ENCODE measurements around the gene OLFML2B. TPM values are rescaled to one million over a fixed set of nuclear protein-coding genes. Genes with fewer than 3 reads are reported as not detected.

Gene OLFML2B
- total and polyA plus RNA-seq, 2 of the 4 experiments (the other 2 are of a cell fraction): 0.36 to 0.74 TPM

DNA sequence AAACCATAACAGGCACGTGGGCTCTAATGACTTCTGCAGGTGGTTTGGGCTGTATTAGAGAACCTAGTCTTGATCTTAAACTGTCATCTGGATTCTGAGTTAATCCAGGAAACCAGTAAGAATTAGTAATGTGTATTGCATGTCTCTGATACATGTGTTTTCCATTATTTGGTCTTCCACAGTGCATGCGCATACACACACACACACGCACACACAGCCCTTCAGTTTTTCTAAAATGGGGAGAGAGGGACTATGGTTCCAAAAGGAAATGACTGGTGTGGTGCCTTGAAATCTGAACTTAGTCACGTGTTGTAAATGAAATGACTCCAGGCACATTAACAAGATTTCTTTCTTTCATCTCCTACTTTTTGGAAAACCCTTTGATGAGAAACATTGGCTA is 67.6 kb downstream of the OLFML2B start:
- ChIA-PET POLR2A (ENCODE audit: unreplicated experiment) (no interaction called here), CTCF (interaction anchor here (1.1 kb wide), 1 partner anchor 163 kb away, joined by 3 read pairs; no protein-coding TSS in a partner anchor)
- H3K9ac ChIP-seq (ENCODE audit: low read depth, low read length): no peak overlapping the region
- no peak overlapping the region for H2BK20ac ChIP-seq (ENCODE audit: low read depth, low read length)
- H4K20me1 ChIP-seq (ENCODE audit: insufficient read depth, low read length): no peaks in the 10 kb centered on the region
- no peak overlapping the region for H3K23ac ChIP-seq (ENCODE audit: low read depth, low read length)
- H2AK5ac ChIP-seq (ENCODE audit: low read depth, low read length): no peak overlapping the region
- H4K5ac ChIP-seq (ENCODE audit: low read depth, low read length): no peak overlapping the region
- intact Hi-C loops (cut with micrococcal nuclease) (no loop called here), dilution Hi-C loops (cut with HindIII; ENCODE audit: low sequenced_read_pairs, unreplicated experiment) (no loop called here), in situ Hi-C loops (cut with MboI; ENCODE audit: low sequenced_read_pairs) (no loop called here)
- H2AK9ac ChIP-seq (replicated peaks; ENCODE audit: low read depth, low read length, poor library complexity): no peak overlapping the region
- H3K18ac ChIP-seq (ENCODE audit: low read depth, low read length): no peak overlapping the region
- ATAC-seq (ENCODE audit: low read depth) (no peak), DNase-seq (peak; percentile 79)
- H3K4me3 ChIP-seq (ENCODE audit: insufficient read depth, low read depth, low read length): no peak overlapping the region
- 0 out of 4 replicates have a peak, but pooled peaks cover 0 to 3% of the 10 kb centered on the region in 2 experiments for H3K79me1 ChIP-seq (ENCODE audit: low read depth in 1 of 2, low read length in 2 of 2)
- H2BK5ac ChIP-seq (ENCODE audit: low read depth, low read length, poor library complexity, severe bottlenecking): no peak overlapping the region
- no peak overlapping the region for H2BK15ac ChIP-seq (ENCODE audit: low read depth, low read length)
- H3K56ac ChIP-seq (ENCODE audit: extremely low read depth, insufficient read depth, low read length): no peak overlapping the region
- H4K91ac ChIP-seq (ENCODE audit: insufficient read depth, low read depth, low read length): no peak overlapping the region
- peaks cover 2% of the 10 kb centered on the region for H3K4me1 ChIP-seq (ENCODE audit: control insufficient read depth, insufficient read depth, low read length)
- H3K27ac ChIP-seq (ENCODE audit: insufficient read depth, low read length): no peak overlapping the region
- no peaks in the 10 kb centered on the region for H3K27me3 ChIP-seq (ENCODE audit: control insufficient read depth, insufficient read depth, low read length)
- H3K9me1 ChIP-seq (ENCODE audit: insufficient read depth, low read length): 0 out of 2 replicates have a peak, but pooled peaks cover 3% of the 10 kb centered on the region
- TF ChIP-seq MAZ (IDR thresholded peaks at IDR 0.05; ENCODE audit: borderline replicate concordance, low read depth, low read length) (no peak), RAD21 (IDR thresholded peaks at IDR 0.05; ENCODE audit: low read length) (no peak), BHLHE40 (IDR thresholded peaks at IDR 0.05; ENCODE audit: low read depth, low read length) (no peak), POLR2A (IDR thresholded peaks at IDR 0.05; ENCODE audit: low read depth, low read length) (no peak), MAFK (IDR thresholded peaks at IDR 0.05; ENCODE audit: low read depth, low read length) (no peak), RCOR1 (IDR thresholded peaks at IDR 0.05; ENCODE audit: insufficient replicate concordance, low read length) (no peak), USF2 (IDR thresholded peaks at IDR 0.05; ENCODE audit: low read depth, low read length) (no peak), FOS (IDR thresholded peaks at IDR 0.05; ENCODE audit: low read depth, low read length) (no peak), RFX5 (IDR thresholded peaks at IDR 0.05; ENCODE audit: low read depth, low read length) (no peak), NFE2L2 (IDR thresholded peaks at IDR 0.05; ENCODE audit: low read depth, low read length) (no peak), CEBPB (IDR thresholded peaks at IDR 0.05; ENCODE audit: low read depth, low read length) (no peak), CHD1 (IDR thresholded peaks at IDR 0.05; ENCODE audit: low read depth, low read length) (no peak), SMC3 (IDR thresholded peaks at IDR 0.05; ENCODE audit: low read depth, low read length) (no peak)
- TF ChIP-seq, protein P1, sequence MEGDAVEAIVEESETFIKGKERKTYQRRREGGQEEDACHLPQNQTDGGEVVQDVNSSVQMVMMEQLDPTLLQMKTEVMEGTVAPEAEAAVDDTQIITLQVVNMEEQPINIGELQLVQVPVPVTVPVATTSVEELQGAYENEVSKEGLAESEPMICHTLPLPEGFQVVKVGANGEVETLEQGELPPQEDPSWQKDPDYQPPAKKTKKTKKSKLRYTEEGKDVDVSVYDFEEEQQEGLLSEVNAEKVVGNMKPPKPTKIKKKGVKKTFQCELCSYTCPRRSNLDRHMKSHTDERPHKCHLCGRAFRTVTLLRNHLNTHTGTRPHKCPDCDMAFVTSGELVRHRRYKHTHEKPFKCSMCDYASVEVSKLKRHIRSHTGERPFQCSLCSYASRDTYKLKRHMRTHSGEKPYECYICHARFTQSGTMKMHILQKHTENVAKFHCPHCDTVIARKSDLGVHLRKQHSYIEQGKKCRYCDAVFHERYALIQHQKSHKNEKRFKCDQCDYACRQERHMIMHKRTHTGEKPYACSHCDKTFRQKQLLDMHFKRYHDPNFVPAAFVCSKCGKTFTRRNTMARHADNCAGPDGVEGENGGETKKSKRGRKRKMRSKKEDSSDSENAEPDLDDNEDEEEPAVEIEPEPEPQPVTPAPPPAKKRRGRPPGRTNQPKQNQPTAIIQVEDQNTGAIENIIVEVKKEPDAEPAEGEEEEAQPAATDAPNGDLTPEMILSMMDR (conservative IDR thresholded peaks at IDR 0.05; ENCODE audit: low read depth, low read length): no peak
- TF ChIP-seq, protein P2, sequence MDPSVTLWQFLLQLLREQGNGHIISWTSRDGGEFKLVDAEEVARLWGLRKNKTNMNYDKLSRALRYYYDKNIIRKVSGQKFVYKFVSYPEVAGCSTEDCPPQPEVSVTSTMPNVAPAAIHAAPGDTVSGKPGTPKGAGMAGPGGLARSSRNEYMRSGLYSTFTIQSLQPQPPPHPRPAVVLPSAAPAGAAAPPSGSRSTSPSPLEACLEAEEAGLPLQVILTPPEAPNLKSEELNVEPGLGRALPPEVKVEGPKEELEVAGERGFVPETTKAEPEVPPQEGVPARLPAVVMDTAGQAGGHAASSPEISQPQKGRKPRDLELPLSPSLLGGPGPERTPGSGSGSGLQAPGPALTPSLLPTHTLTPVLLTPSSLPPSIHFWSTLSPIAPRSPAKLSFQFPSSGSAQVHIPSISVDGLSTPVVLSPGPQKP (IDR thresholded peaks at IDR 0.05; ENCODE audit: borderline replicate concordance, low read depth, low read length): no peak
- no peaks in the 10 kb centered on the region; the same call in 1 of the 2 replicates for H3K36me3 ChIP-seq (ENCODE audit: control insufficient read depth, insufficient read depth, low read length)
- no peak overlapping the region for H3K4ac ChIP-seq (ENCODE audit: low read depth, low read length)
- no peak overlapping the region for H3K4me2 ChIP-seq (ENCODE audit: low read depth, low read length)
- H3K9me3 ChIP-seq (ENCODE audit: control insufficient read depth, insufficient read depth, low read length): no peaks in the 10 kb centered on the region
- no CpG with 5 or more reads among the region's 4 CpGs for WGBS, 2 experiments (ENCODE audit: extremely low coverage in 2 of 2, insufficient read length in 1 of 2)
- no peak overlapping the region for H3K14ac ChIP-seq (replicated peaks; ENCODE audit: low read depth, low read length)
- no peak overlapping the region for H2AFZ ChIP-seq (replicated peaks; ENCODE audit: low read length, poor library complexity)
- no TSS peak for BruUV-seq (replicated peaks)
- no peak overlapping the region for H2BK120ac ChIP-seq (ENCODE audit: low read depth, low read length)
- no peak overlapping the region for H4K8ac ChIP-seq (ENCODE audit: low read depth in 2 of 2, low read length in 2 of 2)

Data from IMR-90 (cell line).